HepG2 (cell line): Measurements from ENCODE around the gene NUDT3. TPM values are rescaled to one million over a fixed set of nuclear protein-coding genes. Genes with fewer than 3 reads are reported as not detected.

Source experiments
- ATAC-seq: fragments of 200-7000 bp; cut with Tn5 transposase; 3 replicates; pipeline ENCODE4 v1.9.1; 2020; ENCODE audit warnings: mild to moderate bottlenecking, moderate library complexity
- BruUV-seq: library from RNA; stranded (reverse); fragments of 400-500 nt; replicated peaks from 2 replicates; lab custom pipeline; 2021; lab: Mats Ljungman, UMichigan
- CTCF ChIA-PET: fragments of 300-600 bp; formaldehyde crosslinking; extraction: SDS; loops from one replicate; lab custom pipeline; 2021; ENCODE audit warnings: low total read pairs, inconsistent platforms, low intra/inter-chr PET ratio; lab: Yijun Ruan, JAX
- POLR2A ChIA-PET: fragments of 350-600 bp; sonication (Branson Sonifier 250); formaldehyde crosslinking; loops from one replicate; lab custom pipeline; 2020; ENCODE audit warnings: antibody characterized with exemption, inconsistent platforms; lab: Yijun Ruan, JAX
- DNase-seq: peaks from one replicate; pipeline ENCODE4 v3.0.0-alpha.2; 2015; ENCODE audit warnings: low spot score
- FAIRE-seq: peaks from 3 replicates; lab custom pipeline; 2011; peaks lifted over from hg19 to GRCh38; lab: Jason Lieb, UNC
- H2AFZ ChIP-seq: one replicate; pipeline ENCODE4 v1.6.1; 2011; ENCODE audit warnings: low read length, inconsistent platforms
- H3K27ac ChIP-seq: fragments of 300-600 bp; 3 replicates; pipeline ENCODE4 v1.8.0; 2011; ENCODE audit warnings: mixed run types, mild to moderate bottlenecking, mixed read lengths, low read length, inconsistent platforms; ENCODE audit not compliant: insufficient read depth; ENCODE audit errors: extremely low read length
- H3K27me3 ChIP-seq, 2 experiments: fragments of 200-600 bp in 1 of 2; 2 replicates in 1 of 2; 3 replicates in 1 of 2; pipeline versions ENCODE4 v1.6.0 to v1.8.0; 2011; ENCODE audit warnings: low read length in 2 of 2, mild to moderate bottlenecking in 2 of 2, moderate library complexity in 2 of 2, inconsistent platforms in 1 of 2; ENCODE audit not compliant: insufficient read depth in 2 of 2, control insufficient read depth in 1 of 2
- H3K36me3 ChIP-seq, 2 experiments: fragments of 200-600 bp in 1 of 2; replicated peaks in 1 of 2; 2 replicates in 1 of 2; 3 replicates in 1 of 2; pipeline versions ENCODE4 v1.5.1 to v1.8.0; 2011; ENCODE audit warnings: low read length in 2 of 2, inconsistent platforms in 1 of 2; ENCODE audit not compliant: insufficient read depth in 2 of 2, control insufficient read depth in 1 of 2
- H3K4me1 ChIP-seq: 2 replicates; pipeline ENCODE4 v1.5.1; 2012; ENCODE audit warnings: low read length, inconsistent platforms; ENCODE audit not compliant: insufficient read depth
- H3K4me2 ChIP-seq: 2 replicates; pipeline ENCODE4 v1.6.0; 2011; ENCODE audit warnings: low read depth, low read length, inconsistent platforms
- H3K4me3 ChIP-seq, 3 experiments: fragments of 200-600 bp in 1 of 3; sonication (generic), shearing (Covaris generic) in 1 of 3; replicated peaks in 1 of 3; 2 replicates each; pipeline ENCODE4 v1.5.1; 2011 to 2016; ENCODE audit warnings: low read length in 3 of 3, inconsistent platforms in 2 of 3, low read depth in 2 of 3, mild to moderate bottlenecking in 2 of 3, control low read depth in 1 of 3, mixed read lengths in 1 of 3; ENCODE audit not compliant: insufficient read depth in 1 of 3
- H3K79me2 ChIP-seq: one replicate; pipeline ENCODE4 v1.6.1; 2011; ENCODE audit warnings: low read length, inconsistent platforms; ENCODE audit not compliant: insufficient read depth
- H3K9ac ChIP-seq: 2 replicates; pipeline ENCODE4 v1.6.0; 2011; ENCODE audit warnings: mild to moderate bottlenecking, low read depth, low read length, inconsistent platforms; ENCODE audit not compliant: insufficient read depth
- H3K9me3 ChIP-seq: 2 replicates; pipeline ENCODE4 v1.5.1; 2012; ENCODE audit warnings: mild to moderate bottlenecking, low read length
- H4K20me1 ChIP-seq: 2 replicates; pipeline ENCODE4 v1.6.0; 2011; ENCODE audit warnings: inconsistent platforms, mild to moderate bottlenecking, low read length, moderate library complexity; ENCODE audit not compliant: insufficient read depth
- CCDC6 ChIP-seq: sonication (generic); formaldehyde crosslinking; IDR thresholded peaks from 2 replicates; pipeline ENCODE4 v1.8.1; 2022; ENCODE audit warnings: mild to moderate bottlenecking, missing genetic modification reagents, moderate library complexity
- SRSF9 ChIP-seq: fragments of 200-400 bp; formaldehyde crosslinking; IDR thresholded peaks from 2 replicates; pipeline ENCODE4 v1.6.1; 2018; ENCODE audit warnings: borderline replicate concordance, mild to moderate bottlenecking, low read depth, low read length; ENCODE audit not compliant: insufficient read depth, poor library complexity, severe bottlenecking
- ZFP90 ChIP-seq: sonication (generic); formaldehyde crosslinking; IDR thresholded peaks from 2 replicates; pipeline ENCODE4 v1.8.0; 2022; ENCODE audit warnings: missing genetic modification reagents, mild to moderate bottlenecking, inconsistent platforms, borderline replicate concordance
- ZNF710 ChIP-seq: sonication (generic); formaldehyde crosslinking; IDR thresholded peaks from 2 replicates; pipeline ENCODE4 v1.5.0; 2020; ENCODE audit warnings: mild to moderate bottlenecking, missing genetic modification reagents, borderline replicate concordance
- ZNF770 ChIP-seq: sonication (generic); formaldehyde crosslinking; IDR thresholded peaks from 2 replicates; pipeline ENCODE4 v1.5.0; 2020; ENCODE audit warnings: mild to moderate bottlenecking, missing genetic modification reagents
- ZNF792 ChIP-seq: IDR thresholded peaks from 2 replicates; pipeline ENCODE4 v1.6.1; 2016
- WGBS: methylation state at CpG from one replicate; pipeline ENCODE4 v1.1.6; 2017; ENCODE audit warnings: low lambda C conversion rate; 5-methylcytosine and 5-hydroxymethylcytosine counted together
- in situ Hi-C: cut with HindIII; loops from 2 replicates; pipeline ENCODE4 v1.10.0; 2017; ENCODE audit warnings: low pct_unique_long_range_greater_than_20kb; ENCODE audit not compliant: extremely low pct_ligation_motif_present
- intact Hi-C: fragments of 100-400 bp; cut with micrococcal nuclease; formaldehyde crosslinking; loops from one replicate; pipeline ENCODE4 v1.10.0; 2022; ENCODE audit not compliant: unreplicated experiment
- polyA plus RNA-seq, 8 experiments: library from polyadenylated mRNA; depleted of rRNA in 3 of 8; stranded (reverse) in 7 of 8; unstranded in 1 of 8; fragments of >200 nt; fragmentation: Illumina TruSeq in 4 of 8; extraction: Trizol in 4 of 8; gene quantifications; 2 replicates each; pipeline versions ENCODE4 v1.2.1 to v1.2.3, GENCODE V29; 2011 to 2016; ENCODE audit warnings: low read depth in 4 of 8, missing spikeins in 1 of 8, mixed read lengths in 1 of 8; ENCODE audit not compliant: insufficient read depth in 1 of 8
- total RNA-seq, 5 experiments: library from RNA; depleted of rRNA; stranded (reverse); fragments of >200 nt; fragmentation: Illumina TruSeq; extraction: Trizol; gene quantifications; 2 replicates each; pipeline ENCODE4 v1.2.3, GENCODE V29; 2016; ENCODE audit warnings: low read depth in 1 of 5
- TF ChIP-seq, protein P1 (sequence below): sonication (generic); formaldehyde crosslinking; IDR thresholded peaks from 2 replicates; pipeline ENCODE4 v1.4.0; 2020; ENCODE audit warnings: missing genetic modification reagents, borderline replicate concordance
- TF ChIP-seq, protein P2 (sequence below): sonication (generic); formaldehyde crosslinking; IDR thresholded peaks from 2 replicates; pipeline ENCODE4 v1.4.0; 2020; ENCODE audit warnings: missing genetic modification reagents

The NUDT3 gene
- total and polyA plus RNA-seq, 2 of the 13 experiments (the other 11 are each of a cell fraction or from before 2014, with no cell fraction given): 20.2 to 20.6 TPM

DNA sequence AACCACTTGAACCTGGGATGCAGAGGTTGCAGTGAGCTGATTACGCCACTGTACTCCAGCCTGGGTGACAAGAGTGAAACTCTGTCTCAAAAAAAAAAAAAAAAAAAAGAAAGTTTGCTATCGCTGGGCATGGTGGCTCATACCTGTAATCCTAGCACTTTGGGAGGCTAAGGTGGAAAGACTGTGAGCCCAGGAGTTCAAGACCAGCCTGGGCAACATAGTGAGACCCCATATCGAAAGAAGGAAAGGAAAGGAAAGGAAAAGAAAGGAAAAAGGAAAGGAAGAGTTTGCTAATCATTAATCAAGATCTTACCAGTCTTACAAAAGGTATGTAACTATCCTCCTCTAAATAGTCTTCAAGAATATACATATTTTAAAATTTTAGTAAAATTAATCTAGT lies 88.3 kb downstream of the NUDT3 start (continued):
- TF ChIP-seq ZNF710 (CRISPR knock-in tag) (no peak), ZFP90 (CRISPR knock-in tag) (no peak), ZNF792 (CRISPR knock-in tag) (no peak), SRSF9 (peak; percentile 50)
- TF ChIP-seq, protein P1, sequence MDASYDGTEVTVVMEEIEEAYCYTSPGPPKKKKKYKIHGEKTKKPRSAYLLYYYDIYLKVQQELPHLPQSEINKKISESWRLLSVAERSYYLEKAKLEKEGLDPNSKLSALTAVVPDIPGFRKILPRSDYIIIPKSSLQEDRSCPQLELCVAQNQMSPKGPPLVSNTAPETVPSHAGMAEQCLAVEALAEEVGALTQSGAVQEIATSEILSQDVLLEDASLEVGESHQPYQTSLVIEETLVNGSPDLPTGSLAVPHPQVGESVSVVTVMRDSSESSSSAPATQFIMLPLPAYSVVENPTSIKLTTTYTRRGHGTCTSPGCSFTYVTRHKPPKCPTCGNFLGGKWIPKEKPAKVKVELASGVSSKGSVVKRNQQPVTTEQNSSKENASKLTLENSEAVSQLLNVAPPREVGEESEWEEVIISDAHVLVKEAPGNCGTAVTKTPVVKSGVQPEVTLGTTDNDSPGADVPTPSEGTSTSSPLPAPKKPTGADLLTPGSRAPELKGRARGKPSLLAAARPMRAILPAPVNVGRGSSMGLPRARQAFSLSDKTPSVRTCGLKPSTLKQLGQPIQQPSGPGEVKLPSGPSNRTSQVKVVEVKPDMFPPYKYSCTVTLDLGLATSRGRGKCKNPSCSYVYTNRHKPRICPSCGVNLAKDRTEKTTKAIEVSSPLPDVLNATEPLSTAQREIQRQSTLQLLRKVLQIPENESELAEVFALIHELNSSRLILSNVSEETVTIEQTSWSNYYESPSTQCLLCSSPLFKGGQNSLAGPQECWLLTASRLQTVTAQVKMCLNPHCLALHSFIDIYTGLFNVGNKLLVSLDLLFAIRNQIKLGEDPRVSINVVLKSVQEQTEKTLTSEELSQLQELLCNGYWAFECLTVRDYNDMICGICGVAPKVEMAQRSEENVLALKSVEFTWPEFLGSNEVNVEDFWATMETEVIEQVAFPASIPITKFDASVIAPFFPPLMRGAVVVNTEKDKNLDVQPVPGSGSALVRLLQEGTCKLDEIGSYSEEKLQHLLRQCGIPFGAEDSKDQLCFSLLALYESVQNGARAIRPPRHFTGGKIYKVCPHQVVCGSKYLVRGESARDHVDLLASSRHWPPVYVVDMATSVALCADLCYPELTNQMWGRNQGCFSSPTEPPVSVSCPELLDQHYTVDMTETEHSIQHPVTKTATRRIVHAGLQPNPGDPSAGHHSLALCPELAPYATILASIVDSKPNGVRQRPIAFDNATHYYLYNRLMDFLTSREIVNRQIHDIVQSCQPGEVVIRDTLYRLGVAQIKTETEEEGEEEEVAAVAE (CRISPR knock-in tag): no peak

- H3K27me3 ChIP-seq: no peaks in the 10 kb centered on the region
- WGBS: over 99% methylated on average over 4 of the region's 4 CpGs
- peaks cover 0 to 6% of the 10 kb centered on the region in 2 experiments; a peak in 2 of 5 replicates for H3K36me3 ChIP-seq
- TF ChIP-seq CCDC6 (CRISPR knock-in tag) (no peak), ZNF770 (peak; percentile 41; the same call in 1 of the 2 replicates)
- TF ChIP-seq, protein P2, sequence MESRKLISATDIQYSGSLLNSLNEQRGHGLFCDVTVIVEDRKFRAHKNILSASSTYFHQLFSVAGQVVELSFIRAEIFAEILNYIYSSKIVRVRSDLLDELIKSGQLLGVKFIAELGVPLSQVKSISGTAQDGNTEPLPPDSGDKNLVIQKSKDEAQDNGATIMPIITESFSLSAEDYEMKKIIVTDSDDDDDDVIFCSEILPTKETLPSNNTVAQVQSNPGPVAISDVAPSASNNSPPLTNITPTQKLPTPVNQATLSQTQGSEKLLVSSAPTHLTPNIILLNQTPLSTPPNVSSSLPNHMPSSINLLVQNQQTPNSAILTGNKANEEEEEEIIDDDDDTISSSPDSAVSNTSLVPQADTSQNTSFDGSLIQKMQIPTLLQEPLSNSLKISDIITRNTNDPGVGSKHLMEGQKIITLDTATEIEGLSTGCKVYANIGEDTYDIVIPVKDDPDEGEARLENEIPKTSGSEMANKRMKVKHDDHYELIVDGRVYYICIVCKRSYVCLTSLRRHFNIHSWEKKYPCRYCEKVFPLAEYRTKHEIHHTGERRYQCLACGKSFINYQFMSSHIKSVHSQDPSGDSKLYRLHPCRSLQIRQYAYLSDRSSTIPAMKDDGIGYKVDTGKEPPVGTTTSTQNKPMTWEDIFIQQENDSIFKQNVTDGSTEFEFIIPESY: peak; percentile 34; the same call in 1 of the 2 replicates
- intact Hi-C loops (no loop called here), in situ Hi-C loops (no loop called here)
- CTCF ChIA-PET: no interaction called here
- peaks cover 27% of the 10 kb centered on the region for H3K4me1 ChIP-seq
- H3K4me2 ChIP-seq: no peak overlapping the region
- no TSS peak for BruUV-seq
- H3K79me2 ChIP-seq: peaks cover 4% of the 10 kb centered on the region
- H2AFZ ChIP-seq: no peak overlapping the region
- POLR2A ChIA-PET: no interaction called here
- FAIRE-seq (no peak), DNase-seq (no peak), ATAC-seq (no peak)
- peaks cover 3% of the 10 kb centered on the region; the same call in 1 of the 2 replicates for H4K20me1 ChIP-seq
- no peaks in the 10 kb centered on the region for H3K9me3 ChIP-seq
- H3K27ac ChIP-seq: no peak overlapping the region
- H3K9ac ChIP-seq: no peak overlapping the region
- no peak overlapping the region for H3K4me3 ChIP-seq
Measured at GRCh38 chr6:34302929-34303328, 89.5 kb downstream of the NUDT3 start.
